Panc1 (cell line): ENCODE data around the gene PPM1M. TPM values are rescaled to one million over a fixed set of nuclear protein-coding genes. Genes with fewer than 3 reads are reported as not detected.

Source experiments
- ATAC-seq: fragments of 200-7000 bp; cut with Tn5 transposase; 2 replicates; pipeline ENCODE4 v1.9.1; 2020; ENCODE audit warnings: mild to moderate bottlenecking, moderate library complexity
- BruUV-seq: library from RNA; stranded (reverse); fragments of 400-500 nt; replicated peaks from 2 replicates; lab custom pipeline; 2021; lab: Mats Ljungman, UMichigan
- CTCF ChIA-PET: fragments of 300-600 bp; sonication (Branson Sonifier 250); formaldehyde crosslinking; loops from one replicate; lab custom pipeline; 2022; ENCODE audit warnings: antibody characterized with exemption; lab: Charles Lee
- POLR2A ChIA-PET: fragments of 300-600 bp; sonication (Branson Sonifier 250); formaldehyde crosslinking; loops from one replicate; lab custom pipeline; 2022; ENCODE audit warnings: antibody characterized with exemption; lab: Charles Lee
- DNase-seq: peaks from one replicate; pipeline ENCODE4 v3.0.0-alpha.2; 2010; ENCODE audit warnings: low read depth, low spot score
- H3K27ac ChIP-seq: 2 replicates; pipeline ENCODE4 v1.5.1; 2011; ENCODE audit warnings: mild to moderate bottlenecking, low read length, inconsistent platforms
- H3K27me3 ChIP-seq: fragments of 200-500 bp; sonication (Bioruptor generic); 2 replicates; pipeline ENCODE4 v1.6.0; 2014; ENCODE audit warnings: low read length, inconsistent platforms; ENCODE audit not compliant: control insufficient read depth, insufficient read depth
- H3K36me3 ChIP-seq: fragments of 200-500 bp; sonication (Bioruptor generic); 2 replicates; pipeline ENCODE4 v1.5.1; 2014; ENCODE audit warnings: inconsistent platforms, mild to moderate bottlenecking, low read length, moderate library complexity; ENCODE audit not compliant: control insufficient read depth, insufficient read depth
- H3K4me1 ChIP-seq: 2 replicates; pipeline ENCODE4 v1.5.1; 2011; ENCODE audit warnings: inconsistent platforms, mild to moderate bottlenecking, low read length, moderate library complexity; ENCODE audit not compliant: control insufficient read depth, insufficient read depth
- H3K4me3 ChIP-seq, 2 experiments: 2 replicates each; pipeline ENCODE4 v1.5.1; 2011 to 2012; ENCODE audit warnings: low read depth in 2 of 2, low read length in 2 of 2, mild to moderate bottlenecking in 2 of 2, inconsistent platforms in 1 of 2, moderate library complexity in 1 of 2
- H3K9me3 ChIP-seq: fragments of 200-500 bp; sonication (Bioruptor generic); 2 replicates; pipeline ENCODE4 v1.5.1; 2014; ENCODE audit warnings: low read depth, mild to moderate bottlenecking, inconsistent platforms, low read length, moderate library complexity; ENCODE audit not compliant: control insufficient read depth, insufficient read depth
- CTCF ChIP-seq: fragments of 450-650 bp; IDR thresholded peaks from 2 replicates; pipeline ENCODE4 v1.5.1; 2017; ENCODE audit warnings: mild to moderate bottlenecking
- POLR2AphosphoS5 ChIP-seq: IDR thresholded peaks from 2 replicates; pipeline ENCODE4 v1.6.1; 2012; ENCODE audit warnings: mild to moderate bottlenecking, low read depth, low read length, moderate library complexity
- REST ChIP-seq, 2 experiments: IDR thresholded peaks; 2 replicates each; pipeline ENCODE4 v1.6.1; 2011 to 2012; ENCODE audit warnings: low read depth in 2 of 2, control low read depth in 1 of 2, low read length in 1 of 2, mild to moderate bottlenecking in 1 of 2, moderate library complexity in 1 of 2; ENCODE audit not compliant: insufficient read depth in 1 of 2
- SIN3A ChIP-seq: IDR thresholded peaks from 2 replicates; pipeline ENCODE4 v1.6.1; 2012; ENCODE audit warnings: low read depth, mild to moderate bottlenecking, low read length, moderate library complexity, borderline replicate concordance; ENCODE audit not compliant: insufficient read depth
- in situ Hi-C: cut with HindIII; loops from 2 replicates; pipeline ENCODE4 v1.10.0; 2016; ENCODE audit warnings: low sequenced_read_pairs, low pct_unique_long_range_greater_than_20kb
- intact Hi-C: fragments of 100-400 bp; cut with micrococcal nuclease; formaldehyde crosslinking; loops from one replicate; pipeline ENCODE4 v1.10.0; 2022; ENCODE audit not compliant: unreplicated experiment
- total RNA-seq: library from RNA; stranded (reverse); gene quantifications from one replicate; pipeline ENCODE4 v1.2.1, GENCODE V29; 2021; ENCODE audit not compliant: unreplicated experiment

PPM1M gene
- total RNA-seq, 1 experiment from 2014 or later, result 9.7 TPM

- ChIA-PET POLR2A (interaction anchor here (0.6 kb wide), 1 partner anchor 73 kb away, joined by 3 read pairs; the partner anchor contains the start of gene WDR82), CTCF (no interaction called here)
- H3K9me3 ChIP-seq, result no peaks in the 10 kb centered on the region
- DNase-seq, result no peak
- no peak overlapping the region for H3K4me3 ChIP-seq
- H3K27ac ChIP-seq, result no peak overlapping the region
- TF ChIP-seq CTCF, result no peak
- no peak for TF ChIP-seq POLR2AphosphoS5
- no peak for TF ChIP-seq REST (IDR thresholded peaks at IDR 0.05; ENCODE audit: insufficient read depth in 1 of 2, low read depth in 2 of 2, low read length in 1 of 2)
- no peaks in the 10 kb centered on the region for H3K27me3 ChIP-seq
- ATAC-seq, result no peak
- H3K36me3 ChIP-seq, result peaks cover 33% of the 10 kb centered on the region
- in situ Hi-C loops, result no loop called here
- BruUV-seq, result no TSS peak
- H3K4me1 ChIP-seq, result no peaks in the 10 kb centered on the region
- intact Hi-C loops, result no loop called here
Measured at GRCh38 chr3:52205727-52206372, 39.7 kb upstream of the PPM1M start.

GRCh38 chr3:52208556-52208955 is 37.0 kb upstream of the PPM1M start:
- in situ Hi-C loops, result no loop called here
- intact Hi-C loops, result no loop called here
- no peak for DNase-seq
- Histone ChIP-seq H3K27me3 (no peaks in the 10 kb centered on the region), H3K4me3 (no peak overlapping the region), H3K9me3 (no peaks in the 10 kb centered on the region), H3K36me3 (peaks cover 33% of the 10 kb centered on the region), H3K4me1 (no peaks in the 10 kb centered on the region), H3K27ac (no peak overlapping the region)
- ChIA-PET POLR2A (no interaction called here), CTCF (no interaction called here)
- no TSS peak for BruUV-seq
- TF ChIP-seq SIN3A (no peak), REST (IDR thresholded peaks at IDR 0.05; ENCODE audit: insufficient read depth in 1 of 2, low read depth in 2 of 2, low read length in 1 of 2) (no peak), POLR2AphosphoS5 (no peak), CTCF (no peak)
- no peak for ATAC-seq
